Activated CD8-positive, alpha-beta memory T cell treated with anti-CD3 and anti-CD28 coated beads for 48 hours (primary cell): ENCODE measurements around the gene LHPP.

Experiments
- DNase-seq, 3 experiments: peaks; one replicate each; pipeline ENCODE4 v3.0.0-alpha.2; 2020; ENCODE audit warnings: low read depth in 2 of 3, low spot score in 2 of 3

LHPP gene

DNA sequence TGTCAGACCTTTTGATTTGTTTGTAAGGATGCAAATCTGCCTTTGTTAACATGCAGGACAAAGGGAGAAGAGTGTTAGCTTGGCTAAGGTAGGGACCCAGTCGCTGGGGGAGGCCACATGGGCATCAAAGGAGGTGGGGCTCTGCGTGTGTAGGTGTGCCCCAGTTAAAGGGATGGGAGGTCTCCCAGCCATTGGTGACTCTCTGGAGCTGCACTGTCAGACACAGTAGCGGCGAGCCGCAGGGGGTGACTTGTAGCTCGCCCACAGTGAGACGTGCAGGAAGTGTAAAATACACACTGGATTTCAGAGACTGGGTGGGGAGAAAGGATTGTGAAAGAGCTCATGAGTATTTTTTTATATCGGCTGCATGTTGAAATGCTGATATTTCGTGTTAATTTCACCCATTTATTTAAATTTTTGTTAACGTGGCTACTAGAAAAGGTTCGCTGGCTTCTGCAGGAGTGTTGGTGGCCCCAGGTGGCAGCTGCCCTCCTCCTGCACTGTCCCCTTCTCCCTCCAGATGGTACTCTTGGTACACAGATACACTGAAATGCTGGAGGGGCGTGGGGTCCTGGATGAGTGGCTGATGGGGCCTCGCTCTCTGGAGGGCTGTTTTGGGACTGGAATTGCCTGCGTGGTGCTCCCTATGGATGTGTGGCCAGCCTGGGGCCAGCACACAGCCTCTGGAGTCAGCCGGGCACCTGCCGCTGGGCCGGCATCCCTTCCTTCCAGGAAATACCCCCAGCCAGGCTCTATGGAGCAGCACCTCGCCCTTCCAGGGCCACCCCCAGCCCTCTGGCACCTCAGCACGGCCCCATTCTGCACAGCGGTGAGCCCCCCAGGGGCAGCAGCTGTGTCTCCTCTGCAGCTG lies 59.2 kb downstream of the LHPP start:
- DNase-seq = no peak

DNA sequence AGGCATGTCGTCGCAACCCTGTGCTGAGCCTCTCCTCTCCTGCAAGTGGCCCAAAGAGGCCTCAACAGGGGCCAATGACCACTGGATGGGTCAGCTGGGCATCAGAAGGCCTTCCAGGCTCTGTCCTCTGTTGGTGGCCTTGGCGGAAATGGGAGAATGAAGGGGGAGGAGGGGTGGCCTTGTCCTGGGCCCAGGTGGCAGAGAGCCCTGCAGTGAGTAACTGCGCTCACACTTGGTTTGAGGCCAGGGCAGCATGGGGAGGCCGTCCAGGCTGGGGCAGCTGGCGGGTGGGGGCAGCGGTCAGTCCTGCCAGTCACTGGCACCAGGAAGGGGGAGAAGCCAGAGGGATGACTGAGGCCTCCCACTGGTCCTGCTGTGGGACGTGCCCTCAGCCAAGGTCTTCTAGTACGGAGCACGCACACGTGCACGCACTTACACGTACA lies 59.8 kb downstream of the LHPP start:
- no peak for DNase-seq

DNA sequence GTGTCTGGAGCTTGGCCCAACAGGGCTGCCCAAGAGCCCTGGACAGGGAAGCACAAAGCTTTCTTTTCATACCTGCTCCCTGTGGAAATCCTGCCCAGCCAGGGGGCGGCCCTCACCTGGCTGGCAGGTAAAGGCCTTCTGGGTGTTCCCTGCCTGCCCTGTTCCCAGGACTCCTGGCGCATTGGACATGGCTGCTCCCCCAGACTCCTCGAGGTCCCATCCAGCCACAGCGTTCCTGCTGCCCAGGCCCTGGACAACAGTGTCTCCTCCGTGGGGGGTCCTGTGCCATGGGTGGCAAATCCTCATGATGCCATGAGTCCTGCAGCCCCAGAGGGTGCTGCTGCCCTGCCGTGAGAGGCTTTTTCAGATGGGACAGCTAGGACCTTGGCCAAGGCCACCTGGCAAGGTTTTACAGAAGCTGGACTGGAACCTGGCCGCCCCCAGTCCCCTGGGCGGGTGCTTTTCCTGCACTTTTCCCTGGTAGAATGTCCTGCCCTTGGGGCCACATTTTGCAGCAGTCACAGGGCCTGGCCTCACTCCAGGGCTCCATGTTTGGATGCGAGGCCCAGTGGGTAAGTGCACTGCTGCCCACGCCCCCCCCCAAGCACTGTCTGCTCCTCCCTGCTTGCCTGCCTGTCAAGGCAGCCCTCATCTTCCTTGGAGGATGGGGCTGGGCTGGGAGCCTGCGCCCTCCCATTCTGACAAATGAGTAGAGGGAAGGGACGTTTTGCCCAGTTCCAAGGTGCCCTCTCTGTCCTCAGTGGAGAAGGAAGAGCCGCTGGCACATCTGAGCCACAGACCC lies 60.7 kb downstream of the LHPP start:
- DNase-seq = no peak

DNA sequence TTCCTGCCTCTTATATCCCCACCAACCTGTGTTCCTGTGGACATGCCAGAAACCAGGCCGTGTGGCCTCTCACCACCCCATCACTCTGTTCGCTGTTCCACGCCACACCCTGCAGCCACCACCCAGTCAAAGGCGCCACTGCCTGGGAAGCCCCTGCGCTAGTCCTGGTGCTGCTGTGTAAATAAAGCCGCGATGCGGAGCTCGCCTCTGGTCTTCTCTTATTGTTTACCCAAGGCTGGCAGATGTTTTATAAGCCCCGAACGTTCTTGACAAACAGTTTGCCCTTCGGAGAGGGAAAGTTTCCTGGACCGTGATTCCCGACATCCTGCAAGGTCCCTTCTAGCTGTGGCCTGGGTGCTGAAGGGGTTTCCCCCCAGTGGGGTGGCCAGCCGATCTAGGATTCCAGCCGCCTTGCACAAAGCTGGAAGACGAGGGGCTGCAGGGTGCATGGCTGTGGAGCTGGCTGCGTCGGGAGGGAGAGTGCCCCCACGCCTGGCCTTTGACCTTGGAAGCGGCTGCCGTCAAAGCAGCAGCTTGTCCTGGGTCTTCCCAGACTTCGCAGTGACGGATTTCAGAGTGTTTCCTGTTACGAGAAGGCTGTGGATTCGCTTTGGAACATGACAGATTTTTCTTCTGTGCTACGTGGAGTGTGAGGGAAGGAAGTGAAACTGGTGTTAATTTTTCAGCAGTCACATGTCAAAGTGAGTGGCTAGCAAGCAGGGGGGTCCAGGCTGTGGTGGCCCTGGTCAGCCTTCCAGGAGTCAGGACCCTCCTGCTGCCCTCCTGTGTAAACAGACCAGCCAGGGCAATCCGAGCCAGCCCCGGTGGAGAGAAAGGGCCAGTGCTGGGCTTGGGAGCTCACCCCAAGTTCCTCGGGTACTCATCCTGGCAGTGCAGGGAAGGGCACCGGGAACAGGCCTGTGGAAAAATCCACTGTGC lies 61.6 kb downstream of the LHPP start:
- no peak for DNase-seq

DNA sequence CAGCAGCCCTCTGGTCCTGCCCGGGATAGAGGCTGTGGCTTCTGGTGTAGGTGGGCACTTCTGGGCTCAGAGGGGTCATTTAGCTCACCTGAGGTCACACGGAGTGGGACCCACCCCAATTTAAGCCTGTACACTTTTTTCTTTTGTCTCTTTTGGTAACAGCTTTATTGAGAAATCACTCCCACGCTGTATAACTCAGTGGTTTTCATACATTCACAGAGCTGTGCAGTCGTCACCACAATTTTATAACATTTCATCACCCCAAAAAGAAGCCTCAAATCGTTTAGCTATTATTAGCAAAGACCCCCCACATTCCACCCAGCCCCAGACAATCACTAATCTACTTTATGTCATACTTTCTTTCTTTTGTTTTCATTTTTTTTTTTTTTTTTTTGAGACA lies 62.3 kb downstream of the LHPP start:
- DNase-seq = no peak

DNA sequence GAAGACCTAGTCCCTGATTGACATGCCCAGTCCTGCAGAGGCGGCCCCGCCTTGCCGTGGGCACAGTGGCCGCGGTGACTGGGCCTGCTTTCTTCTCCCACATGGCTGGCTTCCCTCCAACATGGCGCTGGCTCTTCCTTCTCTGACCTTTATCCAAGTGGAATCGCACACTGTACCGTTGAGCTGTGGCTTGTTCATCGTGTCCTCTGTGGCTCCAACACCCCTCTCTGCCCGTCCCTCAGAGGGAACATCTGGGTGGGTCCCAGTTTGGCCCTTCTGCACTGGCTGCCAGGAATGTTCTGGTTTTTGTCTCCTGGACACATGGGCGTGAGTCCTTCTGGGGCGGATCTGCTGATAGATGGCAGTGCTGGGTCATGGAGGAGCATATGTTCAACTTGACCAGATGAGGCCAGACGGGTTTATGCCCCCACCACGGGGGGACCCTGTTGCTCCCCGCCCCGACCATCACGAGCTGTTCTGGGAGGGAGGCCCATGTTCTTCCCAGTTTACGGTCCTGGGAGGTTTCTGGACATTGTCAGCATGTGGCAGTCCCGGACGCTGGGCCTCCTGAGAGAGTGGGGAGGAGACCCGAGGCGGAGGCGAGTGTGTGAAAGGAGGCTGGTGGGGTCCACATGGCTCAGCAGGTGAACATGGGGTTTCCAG lies 63.5 kb downstream of the LHPP start:
- no peak for DNase-seq

DNA sequence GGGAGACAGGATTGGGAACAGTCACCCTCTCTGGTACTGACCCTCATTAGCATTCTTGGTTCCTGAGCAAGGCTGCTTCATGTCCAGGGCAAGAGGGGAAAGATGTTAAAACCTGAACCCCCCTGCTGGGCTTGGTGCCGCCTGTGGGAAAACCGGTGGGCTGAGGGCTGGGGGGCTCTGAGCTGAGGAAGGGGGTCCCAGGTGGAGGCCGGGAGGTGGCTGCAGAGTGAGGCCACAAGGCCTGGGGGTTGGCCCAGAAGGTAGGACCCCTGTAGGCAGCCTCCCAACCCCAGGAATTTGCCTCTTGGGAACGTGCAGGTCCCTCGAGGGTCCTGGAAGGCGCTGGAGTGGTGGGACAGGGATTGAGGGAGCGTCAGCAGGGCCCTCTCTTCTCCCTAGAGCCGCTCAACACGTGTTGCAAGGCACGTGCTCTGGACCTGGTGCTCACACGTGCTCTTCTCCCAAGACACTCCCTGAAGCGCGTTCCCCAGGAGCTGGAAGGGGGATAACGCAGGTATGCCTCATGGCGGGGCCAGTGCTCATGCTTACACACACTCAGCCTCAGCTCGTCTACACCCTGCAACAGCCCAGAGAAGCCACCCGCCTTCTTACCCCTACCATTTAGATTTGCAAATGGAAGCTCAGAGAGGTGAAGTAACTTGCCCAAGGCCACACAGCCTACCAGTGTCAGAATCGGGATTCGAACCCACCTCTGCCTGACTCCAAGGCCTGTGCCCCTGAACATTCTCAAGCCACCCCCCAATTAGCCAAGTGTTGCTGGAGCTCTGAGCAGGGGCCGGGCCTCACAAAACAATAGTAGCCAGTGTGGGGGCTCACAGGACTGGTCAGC lies 64.4 kb downstream of the LHPP start:
- no peak for DNase-seq

DNA sequence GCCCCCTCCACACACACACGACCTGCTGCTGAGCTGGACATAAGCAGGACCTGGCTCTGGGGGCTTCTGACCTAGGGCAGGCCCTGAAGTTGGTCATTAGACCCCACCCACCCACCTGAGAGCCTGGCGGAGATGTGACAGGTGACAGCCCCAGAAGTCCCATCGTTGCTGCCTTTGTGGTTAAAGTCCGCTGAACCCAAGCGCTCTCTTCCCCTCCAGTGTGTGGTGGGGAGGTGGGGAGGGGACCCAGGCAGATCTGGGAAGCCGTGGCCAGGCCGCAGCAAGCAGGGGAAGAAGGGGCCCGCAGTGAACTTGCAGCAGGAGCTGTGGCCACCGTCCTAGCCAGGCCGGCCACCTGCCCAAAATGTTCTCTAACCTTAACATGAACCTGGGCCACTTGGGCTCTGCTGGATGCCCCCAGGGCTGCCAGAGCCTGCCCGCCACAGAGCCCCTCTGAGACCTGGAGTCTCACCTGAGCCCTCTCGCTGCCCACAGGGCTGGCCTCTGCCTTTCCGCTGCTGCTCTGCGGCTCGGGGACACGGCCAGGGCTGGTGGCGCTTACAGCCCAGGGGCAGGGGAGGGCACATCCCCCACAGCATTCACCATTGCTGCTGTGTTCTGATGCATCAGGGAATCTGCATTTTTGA lies 65.1 kb downstream of the LHPP start:
- no peak for DNase-seq

DNA sequence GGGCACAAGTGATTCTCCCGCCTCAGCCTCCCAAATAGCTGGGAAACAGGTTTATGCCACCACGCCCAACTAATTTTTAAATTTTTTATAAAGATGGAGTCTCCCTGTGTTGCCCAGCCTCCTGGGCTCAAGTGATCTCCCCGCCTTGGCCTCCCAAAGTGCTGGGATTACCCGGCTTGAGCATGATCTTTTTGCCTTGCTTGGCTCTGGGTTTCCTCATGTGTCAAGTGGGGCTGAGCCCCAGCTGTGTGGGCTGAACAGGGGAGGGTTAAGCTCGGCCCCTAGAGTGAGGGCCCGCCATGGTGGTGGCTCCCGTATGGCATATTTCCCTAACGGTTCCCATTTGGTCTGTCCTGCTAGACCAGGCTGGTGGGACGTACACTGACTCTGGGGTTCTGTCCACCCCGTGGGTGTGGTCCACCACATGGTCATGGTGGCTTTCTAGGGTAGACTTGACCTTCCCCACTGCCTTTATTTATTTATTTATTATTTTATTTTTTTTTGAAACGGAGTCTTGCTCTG lies 66.3 kb downstream of the LHPP start:
- DNase-seq = no peak

DNA sequence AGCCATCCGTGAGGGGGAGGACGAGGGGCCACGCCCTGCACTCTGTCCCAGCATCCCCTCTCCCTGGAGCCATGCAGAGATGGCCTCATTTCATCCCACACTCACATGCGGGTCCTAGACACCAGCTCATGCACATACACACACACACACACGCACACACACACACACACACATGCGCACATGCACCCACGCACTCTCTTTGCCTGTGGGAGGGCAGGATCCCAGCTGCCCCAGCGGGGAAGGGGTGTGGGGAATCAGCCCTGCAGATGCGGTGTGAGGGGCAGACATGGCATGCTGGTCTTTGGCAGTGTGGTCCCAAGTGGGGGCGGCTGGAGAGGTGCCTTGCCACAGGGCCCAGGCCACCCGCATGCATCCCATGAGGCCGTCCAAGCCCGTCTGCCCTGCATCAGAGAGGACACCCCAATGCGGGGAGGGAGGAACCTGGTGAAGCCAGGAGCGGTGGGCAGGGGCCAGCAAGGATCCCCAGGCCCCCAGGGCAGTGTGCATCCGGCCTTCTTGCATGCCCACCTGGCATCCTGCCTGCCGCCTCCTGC lies 68.1 kb downstream of the LHPP start:
- no peak for DNase-seq

DNA sequence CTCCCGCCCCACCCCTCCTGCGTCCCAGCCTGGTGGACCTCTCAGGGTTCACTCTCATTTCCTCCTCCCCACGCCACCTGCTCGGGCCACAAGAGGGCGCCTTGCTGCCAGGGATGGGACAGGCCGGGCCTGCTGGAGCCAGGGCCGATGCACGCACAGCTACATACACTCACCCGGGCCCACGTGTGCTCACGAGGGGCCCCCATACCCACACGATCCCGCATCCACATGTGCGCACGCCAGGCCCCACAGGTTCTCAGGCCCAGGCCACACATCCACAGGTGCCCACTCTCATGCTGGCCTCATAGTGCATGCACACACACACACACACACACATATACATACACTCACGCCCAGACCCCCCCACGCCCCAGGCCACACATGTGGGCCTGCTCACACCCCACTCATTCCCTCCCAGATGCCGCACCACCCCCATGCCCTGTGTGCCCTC lies 68.6 kb downstream of the LHPP start:
- peak; percentile 59 to 82 (median 61) for DNase-seq

DNA sequence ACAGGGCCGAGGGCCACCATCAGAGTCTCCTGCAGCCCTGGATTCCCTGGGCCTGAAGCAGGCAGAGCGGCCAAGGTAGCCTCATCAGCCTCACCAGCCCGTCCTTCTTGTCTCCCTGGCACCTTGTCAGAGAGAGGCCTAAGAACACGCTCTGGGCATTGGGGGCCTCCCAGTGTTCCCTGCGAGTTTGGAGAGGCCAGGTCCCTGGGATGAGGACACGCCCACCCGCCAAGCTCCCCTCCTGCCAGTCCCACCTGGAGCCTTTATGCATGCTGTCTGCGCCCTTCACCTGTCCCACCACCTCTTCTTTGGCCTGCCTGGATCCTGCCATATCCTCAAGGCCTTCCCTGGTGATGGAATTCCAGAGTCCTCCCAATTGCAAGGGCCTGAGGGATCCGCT lies 69.2 kb downstream of the LHPP start:
- DNase-seq = no peak

DNA sequence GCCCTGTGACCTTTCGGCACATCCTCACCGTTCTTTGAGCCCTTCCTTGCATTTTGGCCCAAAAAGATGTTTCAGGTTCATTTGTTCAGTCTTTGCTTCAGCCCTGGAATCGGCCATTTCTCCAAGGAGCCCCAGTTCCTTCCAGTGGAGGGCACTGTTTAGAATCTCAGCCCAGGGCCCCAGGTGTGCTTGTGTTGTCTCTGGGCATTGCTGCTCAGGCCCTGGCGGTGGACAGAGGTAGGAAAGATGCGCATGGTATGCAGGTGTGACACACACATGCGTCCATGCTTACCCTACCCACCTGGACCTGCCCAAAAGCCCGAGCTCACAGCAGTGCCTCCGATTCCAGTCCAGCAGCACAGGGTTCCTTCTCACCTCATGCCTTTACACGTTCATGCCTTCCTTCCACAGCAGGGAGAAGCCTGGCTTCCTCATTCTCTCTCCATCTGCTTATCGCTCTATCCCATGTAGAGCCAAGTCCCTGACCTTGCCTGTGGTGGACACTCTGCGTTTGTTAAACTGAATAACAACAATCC lies 70.6 kb downstream of the LHPP start:
- no peak for DNase-seq

DNA sequence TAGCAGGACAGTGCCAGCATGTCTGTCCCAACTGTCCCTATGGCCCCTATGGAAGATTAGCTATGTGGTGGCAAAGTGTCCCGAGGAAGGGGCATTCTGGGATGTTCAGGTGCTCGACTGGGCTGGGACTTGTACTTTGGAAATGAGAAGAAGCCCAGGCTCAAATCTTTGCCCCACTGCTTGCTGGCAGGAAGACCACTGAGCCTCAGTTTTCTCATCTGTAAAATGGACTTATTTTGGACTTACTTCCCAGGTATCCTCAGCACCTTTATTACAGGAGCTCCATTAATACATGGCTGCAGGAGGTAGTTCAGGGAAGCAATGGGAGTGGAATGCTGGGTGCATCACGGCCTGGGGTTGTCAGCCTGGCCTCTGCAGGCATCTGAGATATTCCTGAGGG lies 71.2 kb downstream of the LHPP start:
- no peak for DNase-seq

DNA sequence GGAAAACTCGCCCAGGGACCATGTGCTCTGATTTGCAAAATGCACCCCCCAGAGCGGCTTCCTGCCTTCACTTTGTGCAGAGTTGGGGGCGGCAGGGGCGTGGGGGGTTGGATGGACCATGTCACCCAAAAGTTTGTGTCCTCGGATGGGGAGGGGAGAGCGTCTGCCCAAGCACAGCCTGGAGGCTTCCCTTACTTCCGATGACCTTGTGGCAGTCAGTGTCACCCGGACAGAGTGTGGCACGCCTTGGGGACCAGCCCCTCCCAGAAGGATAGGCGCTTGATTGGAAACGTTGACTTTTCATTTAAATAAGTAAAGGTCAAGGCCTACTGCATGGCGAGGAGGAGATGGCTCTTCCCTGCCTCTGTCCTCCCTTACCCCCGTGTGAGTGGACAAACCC lies 71.6 kb downstream of the LHPP start:
- DNase-seq = no peak

DNA sequence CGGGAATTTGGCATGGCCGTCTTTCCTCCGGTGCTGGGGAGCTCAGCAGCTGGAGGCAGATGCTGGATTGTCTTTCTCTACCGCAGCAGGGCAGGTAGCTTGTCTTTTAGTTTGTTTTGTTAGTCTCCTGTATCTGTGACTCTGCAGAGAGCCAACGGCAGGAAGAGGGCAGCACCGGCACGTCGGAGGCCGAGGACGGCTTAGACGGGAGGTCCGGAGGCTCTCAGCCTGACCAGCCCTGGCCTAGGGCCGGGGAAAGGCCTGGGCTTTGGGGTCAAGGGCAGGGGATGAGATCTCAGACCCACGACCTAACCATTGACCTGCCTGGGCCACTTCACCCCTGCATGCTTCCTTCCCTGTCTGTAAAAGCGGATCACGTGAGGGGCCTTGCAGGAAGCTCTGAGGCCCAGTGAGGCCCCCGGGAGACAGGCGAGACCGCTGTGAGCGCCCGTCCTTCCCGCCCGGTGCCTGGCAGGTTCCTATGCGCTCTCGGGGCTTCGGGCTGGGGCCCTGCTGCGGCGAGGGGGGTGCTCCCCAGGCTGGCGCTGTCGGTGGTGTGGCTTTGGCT lies 72.7 kb downstream of the LHPP start:
- DNase-seq = no peak

DNA sequence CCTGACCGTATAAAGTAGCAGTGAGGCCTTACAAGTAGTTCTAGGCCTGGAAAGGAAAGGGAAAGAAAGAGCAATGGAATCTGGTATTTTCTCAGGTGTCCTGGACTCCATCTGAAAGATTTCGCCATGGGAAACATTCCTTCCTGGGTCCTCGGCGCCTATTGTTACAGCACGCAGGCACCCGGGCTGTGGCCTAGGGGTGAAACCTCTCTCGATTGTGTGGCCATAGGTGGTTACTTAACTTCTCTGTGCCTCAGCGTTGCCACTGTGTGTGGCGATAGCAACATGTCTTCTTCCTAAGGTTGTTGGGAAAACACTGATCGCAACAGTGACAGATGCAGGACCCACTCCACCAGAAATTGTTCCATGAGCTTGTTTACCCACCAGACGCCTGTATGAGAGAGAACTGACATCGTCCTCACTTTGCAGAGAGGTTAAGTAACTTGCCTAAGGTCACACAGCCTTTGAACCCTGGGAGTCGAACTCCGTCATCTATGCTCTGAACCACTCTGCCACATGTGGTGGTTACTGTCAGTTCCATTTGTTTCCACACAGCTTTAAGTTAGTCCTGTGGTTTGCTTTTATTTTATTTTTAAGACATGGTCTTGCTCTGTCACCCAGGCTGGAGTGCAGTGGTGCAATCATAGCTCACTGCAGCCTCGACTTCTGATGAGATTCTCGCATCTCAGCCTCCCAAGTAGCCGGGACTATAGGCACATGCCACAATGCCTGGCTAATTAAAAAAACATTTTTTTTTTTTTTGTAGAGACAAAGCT lies 73.4 kb downstream of the LHPP start:
- no peak for DNase-seq
